Measurements from ENCODE around the gene ANK3.

ANK3 gene

GRCh38 chr10:60270426-60270825 lies 119.2 kb downstream of the ANK3 start:
- TF ChIP-seq CTCF (IDR thresholded peaks at IDR 0.05; ENCODE audit: insufficient read depth, low read depth, low read length, missing control alignments): no peak
- no peak for DNase-seq (ENCODE audit: low read depth)
- H3K4me3 ChIP-seq (ENCODE audit: low read depth, low read length): no peak overlapping the region

GRCh38 chr10:60267802-60268201 lies 121.9 kb downstream of the ANK3 start:
- no peak for DNase-seq (ENCODE audit: low read depth)
- no peak for TF ChIP-seq CTCF (IDR thresholded peaks at IDR 0.05; ENCODE audit: insufficient read depth, low read depth, low read length, missing control alignments)

GRCh38 chr10:60266513-60266912 lies 123.2 kb downstream of the ANK3 start:
- no peak for DNase-seq (ENCODE audit: low read depth)
- no peak for TF ChIP-seq CTCF (IDR thresholded peaks at IDR 0.05; ENCODE audit: insufficient read depth, low read depth, low read length, missing control alignments)
- H3K4me3 ChIP-seq (ENCODE audit: low read depth, low read length): no peak overlapping the region

More at GRCh38 chr10:60267802-60268201, 121.9 kb downstream of the ANK3 start:
- H3K4me3 ChIP-seq (ENCODE audit: low read depth, low read length): no peak overlapping the region

GRCh38 chr10:60262647-60263126 lies 127.0 kb downstream of the ANK3 start:
- no peak for DNase-seq (ENCODE audit: low read depth)
- TF ChIP-seq CTCF (IDR thresholded peaks at IDR 0.05; ENCODE audit: insufficient read depth, low read depth, low read length, missing control alignments): no peak
- H3K4me3 ChIP-seq (ENCODE audit: low read depth, low read length): no peak overlapping the region

- no peak for TF ChIP-seq CTCF (IDR thresholded peaks at IDR 0.05; ENCODE audit: insufficient read depth, low read depth, low read length, missing control alignments)
- no peak overlapping the region for H3K4me3 ChIP-seq (ENCODE audit: low read depth, low read length)
- no peak for DNase-seq (ENCODE audit: low read depth)
Measured at GRCh38 chr10:60260321-60260720, 129.4 kb downstream of the ANK3 start.

- no peak for TF ChIP-seq CTCF (IDR thresholded peaks at IDR 0.05; ENCODE audit: insufficient read depth, low read depth, low read length, missing control alignments)
- H3K4me3 ChIP-seq (ENCODE audit: low read depth, low read length): no peak overlapping the region
- no peak for DNase-seq (ENCODE audit: low read depth)
Measured at GRCh38 chr10:60258429-60258797, 131.3 kb downstream of the ANK3 start.

GRCh38 chr10:60257767-60258428 lies 131.8 kb downstream of the ANK3 start:
- DNase-seq (ENCODE audit: low read depth): no peak
- TF ChIP-seq CTCF (IDR thresholded peaks at IDR 0.05; ENCODE audit: insufficient read depth, low read depth, low read length, missing control alignments): no peak
- no peak overlapping the region for H3K4me3 ChIP-seq (ENCODE audit: low read depth, low read length)
